ENCODE data around the gene PAM. TPM values are rescaled to one million over a fixed set of nuclear protein-coding genes. Genes with fewer than 3 reads are reported as not detected.

Gene PAM
- total RNA-seq, 1 experiment from 2014 or later: 90.0 TPM

DNA sequence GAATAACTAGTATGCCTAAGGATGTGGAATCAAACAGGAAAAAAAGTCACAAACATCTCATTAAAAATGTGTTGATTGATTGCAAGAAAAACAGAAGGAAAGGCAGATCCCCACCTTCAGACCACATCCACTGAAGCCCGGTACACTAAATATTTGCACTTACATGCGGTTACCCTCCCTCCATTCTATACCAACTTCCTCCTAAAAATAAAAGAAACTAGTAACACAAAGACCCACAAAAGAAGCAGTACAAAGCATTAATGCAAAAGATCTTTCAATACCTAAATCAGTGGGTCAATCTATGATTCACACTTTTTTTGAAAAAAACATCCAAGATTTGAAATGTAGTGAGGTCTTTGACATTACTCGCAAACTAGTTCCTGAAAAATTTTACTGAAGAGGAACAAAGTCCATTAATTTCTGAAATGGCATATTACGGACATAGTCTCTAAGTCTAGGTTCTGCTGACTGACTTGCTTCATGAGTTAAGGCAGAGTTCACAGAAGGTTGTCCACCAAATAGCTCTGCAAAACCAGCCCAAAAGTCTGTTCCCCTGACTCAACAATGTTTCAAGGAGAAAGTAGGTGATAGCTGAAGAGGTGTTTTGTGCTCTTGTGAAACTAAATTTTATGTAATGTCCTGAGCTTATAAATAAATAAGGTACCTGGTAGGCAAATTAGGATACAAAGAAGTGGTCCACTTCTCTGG lies 100.7 kb downstream of the PAM start:
- H3K4me3 ChIP-seq (ENCODE audit: low read length): peak overlapping the region; percentile 9; the same call in 1 of the 2 replicates
- DNase-seq: no peak
- POLR2A ChIA-PET (ENCODE audit: unreplicated experiment): interaction anchor here (0.7 kb wide), 1 partner anchor 54 kb away, joined by 3 read pairs; no protein-coding TSS in a partner anchor
- H4K20me1 ChIP-seq (ENCODE audit: low read length): no peaks in the 10 kb centered on the region
- H3K4me2 ChIP-seq (ENCODE audit: low read length): peak overlapping the region; percentile 47
- TF ChIP-seq, protein P1, sequence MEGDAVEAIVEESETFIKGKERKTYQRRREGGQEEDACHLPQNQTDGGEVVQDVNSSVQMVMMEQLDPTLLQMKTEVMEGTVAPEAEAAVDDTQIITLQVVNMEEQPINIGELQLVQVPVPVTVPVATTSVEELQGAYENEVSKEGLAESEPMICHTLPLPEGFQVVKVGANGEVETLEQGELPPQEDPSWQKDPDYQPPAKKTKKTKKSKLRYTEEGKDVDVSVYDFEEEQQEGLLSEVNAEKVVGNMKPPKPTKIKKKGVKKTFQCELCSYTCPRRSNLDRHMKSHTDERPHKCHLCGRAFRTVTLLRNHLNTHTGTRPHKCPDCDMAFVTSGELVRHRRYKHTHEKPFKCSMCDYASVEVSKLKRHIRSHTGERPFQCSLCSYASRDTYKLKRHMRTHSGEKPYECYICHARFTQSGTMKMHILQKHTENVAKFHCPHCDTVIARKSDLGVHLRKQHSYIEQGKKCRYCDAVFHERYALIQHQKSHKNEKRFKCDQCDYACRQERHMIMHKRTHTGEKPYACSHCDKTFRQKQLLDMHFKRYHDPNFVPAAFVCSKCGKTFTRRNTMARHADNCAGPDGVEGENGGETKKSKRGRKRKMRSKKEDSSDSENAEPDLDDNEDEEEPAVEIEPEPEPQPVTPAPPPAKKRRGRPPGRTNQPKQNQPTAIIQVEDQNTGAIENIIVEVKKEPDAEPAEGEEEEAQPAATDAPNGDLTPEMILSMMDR (conservative IDR thresholded peaks at IDR 0.05; ENCODE audit: low read depth, low read length): no peak
- TF ChIP-seq EZH2 (IDR thresholded peaks at IDR 0.05; ENCODE audit: low read length, unreplicated experiment): no peak
- no peak for TF ChIP-seq EZH2phosphoT487 (IDR thresholded peaks at IDR 0.05; ENCODE audit: borderline replicate concordance, low read length)
- no peaks in the 10 kb centered on the region for H3K27me3 ChIP-seq (ENCODE audit: low read length)
- H3K9me3 ChIP-seq (ENCODE audit: low read length): no peaks in the 10 kb centered on the region
- no peak overlapping the region for H2AFZ ChIP-seq (ENCODE audit: low read length)
- CTCF ChIA-PET: interaction anchor here (0.7 kb wide), 1 partner anchor 62 kb away, joined by 3 read pairs; no protein-coding TSS in a partner anchor
- intact Hi-C loops (cut with micrococcal nuclease): loop anchor here (1.0 to 5.0 kb wide), 8 partner anchors 9 to 1656 kb away; no protein-coding TSS in a partner anchor
- no peaks in the 10 kb centered on the region for H3F3A ChIP-seq (ENCODE audit: low read length, unreplicated experiment)
- BruUV-seq (replicated peaks): TSS peak; percentile 67
- H3K9ac ChIP-seq (ENCODE audit: low read length): peak overlapping the region; percentile 12
- peaks cover 67% of the 10 kb centered on the region for H3K4me1 ChIP-seq (ENCODE audit: insufficient read depth, low read length)
- no peaks in the 10 kb centered on the region for H3K9me2 ChIP-seq (replicated peaks; ENCODE audit: low read length)
- peak overlapping the region; percentile 77 for H3K27ac ChIP-seq (ENCODE audit: low read length)
- no peaks in the 10 kb centered on the region for H3K79me2 ChIP-seq (ENCODE audit: low read length)
- H3K36me3 ChIP-seq (ENCODE audit: low read depth, low read length): no peaks in the 10 kb centered on the region
- ATAC-seq: peak; percentile 1; the same call in 1 of the 2 replicates

DNA sequence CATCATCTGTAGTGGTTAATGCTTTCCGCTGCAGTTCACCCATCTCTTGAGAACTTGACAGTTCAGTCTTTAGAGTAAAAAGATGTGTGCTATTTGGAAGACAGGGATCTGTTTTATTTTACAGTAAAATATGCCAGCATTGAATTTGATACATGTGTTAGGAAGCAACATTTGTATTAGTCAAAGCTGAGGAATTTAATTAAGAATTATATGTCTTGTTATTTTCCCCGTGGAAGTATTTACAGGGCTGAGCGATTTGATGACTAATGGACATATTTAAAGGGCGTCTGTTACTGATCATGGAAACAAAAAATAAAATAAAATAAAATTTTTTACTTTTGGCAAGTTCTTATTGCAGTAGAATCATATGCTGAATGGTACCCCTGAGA lies 101.3 kb downstream of the PAM start:
- no peak overlapping the region for H2AFZ ChIP-seq (ENCODE audit: low read length)
- no peaks in the 10 kb centered on the region for H4K20me1 ChIP-seq (ENCODE audit: low read length)
- BruUV-seq (replicated peaks): no TSS peak
- peak overlapping the region; percentile 41 for H3K9ac ChIP-seq (ENCODE audit: low read length)
- DNase-seq (peak; percentile 88), ATAC-seq (peak; percentile 63)
- no peaks in the 10 kb centered on the region for H3F3A ChIP-seq (ENCODE audit: low read length, unreplicated experiment)
- TF ChIP-seq EZH2phosphoT487 (IDR thresholded peaks at IDR 0.05; ENCODE audit: borderline replicate concordance, low read length): no peak
- intact Hi-C loops (cut with micrococcal nuclease): loop anchor here (1.0 to 5.0 kb wide), 8 partner anchors 9 to 1656 kb away; no protein-coding TSS in a partner anchor
- H3K4me3 ChIP-seq (ENCODE audit: low read length): peak overlapping the region; percentile 9; the same call in 1 of the 2 replicates
- H3K4me2 ChIP-seq (ENCODE audit: low read length): peak overlapping the region; percentile 47
- H3K79me2 ChIP-seq (ENCODE audit: low read length): no peaks in the 10 kb centered on the region
- peak overlapping the region; percentile 77 for H3K27ac ChIP-seq (ENCODE audit: low read length)
- H3K36me3 ChIP-seq (ENCODE audit: low read depth, low read length): no peaks in the 10 kb centered on the region
- no peaks in the 10 kb centered on the region for H3K27me3 ChIP-seq (ENCODE audit: low read length)
- peaks cover 67% of the 10 kb centered on the region for H3K4me1 ChIP-seq (ENCODE audit: insufficient read depth, low read length)
- ChIA-PET CTCF (interaction anchor here (0.6 to 1.7 kb wide), 2 partner anchors 62 to 70 kb away, joined by 3 to 5 read pairs; no protein-coding TSS in a partner anchor), POLR2A (ENCODE audit: unreplicated experiment) (interaction anchor here (0.7 kb wide), 1 partner anchor 54 kb away, joined by 3 read pairs; no protein-coding TSS in a partner anchor)
- no peaks in the 10 kb centered on the region for H3K9me3 ChIP-seq (ENCODE audit: low read length)
- H3K9me2 ChIP-seq (replicated peaks; ENCODE audit: low read length): no peaks in the 10 kb centered on the region

DNA sequence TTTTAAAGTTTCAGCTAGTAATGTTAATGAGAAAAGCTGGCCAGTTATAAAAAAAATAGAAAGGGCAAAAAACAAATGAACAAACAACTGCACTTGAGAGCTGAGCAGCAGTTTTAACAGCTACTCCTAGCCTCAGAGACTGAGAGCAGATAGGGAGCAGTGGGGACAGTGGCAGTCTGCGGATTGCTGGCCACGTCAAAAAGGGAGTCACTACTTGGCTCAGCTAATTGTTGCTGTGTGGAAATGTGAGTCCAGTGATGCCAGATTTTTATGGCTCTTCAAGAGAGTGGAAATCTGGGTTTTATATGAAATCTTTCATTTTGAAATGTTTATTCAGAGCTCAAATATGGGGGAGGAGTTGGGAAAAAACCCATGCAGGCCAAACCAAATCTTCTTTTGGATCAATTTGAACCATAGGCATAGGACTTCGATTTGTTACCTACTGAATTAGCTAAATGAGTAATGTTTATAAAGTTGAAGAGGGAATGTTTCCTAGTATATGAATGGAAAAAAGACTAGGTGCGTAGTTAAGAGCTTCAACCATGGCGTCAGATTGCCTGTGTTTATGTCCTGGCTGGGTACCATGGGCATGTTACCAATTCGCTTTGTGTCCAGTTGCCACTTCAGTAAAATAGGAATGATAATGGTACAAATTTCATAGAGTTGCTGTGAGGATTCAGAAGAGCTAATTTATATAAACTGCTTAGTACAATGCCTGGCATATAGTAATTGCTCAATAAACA lies 102.1 kb downstream of the PAM start:
- H3K27me3 ChIP-seq (ENCODE audit: low read length): no peaks in the 10 kb centered on the region
- no peaks in the 10 kb centered on the region for H3K36me3 ChIP-seq (ENCODE audit: low read depth, low read length)
- H3F3A ChIP-seq (ENCODE audit: low read length, unreplicated experiment): no peaks in the 10 kb centered on the region
- no peaks in the 10 kb centered on the region for H3K9me2 ChIP-seq (replicated peaks; ENCODE audit: low read length)
- CTCF ChIA-PET: interaction anchor here (0.6 to 1.7 kb wide), 5 partner anchors 34 to 183 kb away, joined by 3 to 5 read pairs (median 3); no protein-coding TSS in a partner anchor
- no peaks in the 10 kb centered on the region for H3K9me3 ChIP-seq (ENCODE audit: low read length)
- peaks cover 67% of the 10 kb centered on the region for H3K4me1 ChIP-seq (ENCODE audit: insufficient read depth, low read length)
- TF ChIP-seq, protein P1 (conservative IDR thresholded peaks at IDR 0.05; ENCODE audit: low read depth, low read length): no peak
- TF ChIP-seq EZH2 (IDR thresholded peaks at IDR 0.05; ENCODE audit: low read length, unreplicated experiment): no peak
- no peak for TF ChIP-seq EZH2phosphoT487 (IDR thresholded peaks at IDR 0.05; ENCODE audit: borderline replicate concordance, low read length)
- H3K27ac ChIP-seq (ENCODE audit: low read length): peak overlapping the region; percentile 77
- POLR2A ChIA-PET (ENCODE audit: unreplicated experiment): no interaction called here
- H3K4me2 ChIP-seq (ENCODE audit: low read length): peak overlapping the region; percentile 47
- no peaks in the 10 kb centered on the region for H4K20me1 ChIP-seq (ENCODE audit: low read length)
- H3K4me3 ChIP-seq (ENCODE audit: low read length): no peak overlapping the region
- BruUV-seq (replicated peaks): no TSS peak
- peak overlapping the region; percentile 41 for H3K9ac ChIP-seq (ENCODE audit: low read length)
- ATAC-seq (peak; percentile 14), DNase-seq (peak; percentile 30)
- H3K79me2 ChIP-seq (ENCODE audit: low read length): no peaks in the 10 kb centered on the region
- intact Hi-C loops (cut with micrococcal nuclease): loop anchor here (2.0 to 5.0 kb wide), 4 partner anchors 54 to 1655 kb away; no protein-coding TSS in a partner anchor
- H2AFZ ChIP-seq (ENCODE audit: low read length): no peak overlapping the region

All from PC-3 (cell line).